ENCODE results near the gene NPAS4.

GRCh38 chr11:66443602-66444001 lies 22.8 kb downstream of the NPAS4 start:
- no peak for TF ChIP-seq CTCF (IDR thresholded peaks at IDR 0.05 in 2 of 3, conservative IDR thresholded peaks at IDR 0.05 in 1 of 3; ENCODE audit: insufficient read depth in 2 of 3, low read depth in 1 of 3, low read length in 3 of 3)
- TF ChIP-seq FUS (optimal IDR thresholded peaks at IDR 0.05; ENCODE audit: low read depth, low read length), result no peak
- TF ChIP-seq CREM (IDR thresholded peaks at IDR 0.05; ENCODE audit: low read depth), result no peak
- TF ChIP-seq NR2C1 (IDR thresholded peaks at IDR 0.05), result no peak
- no peak for TF ChIP-seq NR2C1 (tag; IDR thresholded peaks at IDR 0.05)
- no peak for TF ChIP-seq RNF2 (IDR thresholded peaks at IDR 0.05)
- no peak for TF ChIP-seq RBBP5 (IDR thresholded peaks at IDR 0.05; ENCODE audit: borderline replicate concordance, insufficient read depth, low read length, poor library complexity, severe bottlenecking)
- TF ChIP-seq POLR2A (conservative IDR thresholded peaks at IDR 0.05), result no peak
- TF ChIP-seq ESRRA (IDR thresholded peaks at IDR 0.05; ENCODE audit: borderline replicate concordance, low read depth), result no peak
- no peak for TF ChIP-seq ERF (CRISPR knock-in tag; IDR thresholded peaks at IDR 0.05)
- TF ChIP-seq CHD2 (IDR thresholded peaks at IDR 0.05; ENCODE audit: low read depth, low read length), result no peak
